Mesodermal cell (in vitro differentiated cells): ENCODE results near the gene RGS3.

Experiments used
- H3K27ac ChIP-seq: 2 replicates; pipeline ENCODE4 v1.7.0; 2013; ENCODE audit warnings: mild to moderate bottlenecking, low read depth, low read length, moderate library complexity; ENCODE audit not compliant: severe bottlenecking
- H3K36me3 ChIP-seq: 2 replicates; pipeline ENCODE4 v1.7.1; 2013; ENCODE audit warnings: mild to moderate bottlenecking, low read length, moderate library complexity; ENCODE audit not compliant: control insufficient read depth, insufficient read depth
- H3K4me1 ChIP-seq: one replicate; pipeline ENCODE4 v1.7.1; 2013; ENCODE audit warnings: mild to moderate bottlenecking, low read length; ENCODE audit not compliant: insufficient read depth, control insufficient read depth, poor library complexity, severe bottlenecking
- H3K4me3 ChIP-seq: 2 replicates; pipeline ENCODE4 v1.7.0; 2013; ENCODE audit warnings: low read length, control low read depth, mild to moderate bottlenecking; ENCODE audit not compliant: insufficient read depth, poor library complexity, severe bottlenecking; ENCODE audit errors: extremely low read depth
- H3K9me3 ChIP-seq: 2 replicates; pipeline ENCODE4 v1.7.1; 2013; ENCODE audit warnings: mild to moderate bottlenecking, low read length, moderate library complexity; ENCODE audit not compliant: control insufficient read depth
- WGBS, 2 experiments: methylation state at CpG; one replicate each; pipeline ENCODE4 v1.1.5; 2013; ENCODE audit warnings: missing lambda C conversion rate in 2 of 2; ENCODE audit not compliant: insufficient coverage in 2 of 2; 5-methylcytosine and 5-hydroxymethylcytosine counted together

The RGS3 gene

DNA sequence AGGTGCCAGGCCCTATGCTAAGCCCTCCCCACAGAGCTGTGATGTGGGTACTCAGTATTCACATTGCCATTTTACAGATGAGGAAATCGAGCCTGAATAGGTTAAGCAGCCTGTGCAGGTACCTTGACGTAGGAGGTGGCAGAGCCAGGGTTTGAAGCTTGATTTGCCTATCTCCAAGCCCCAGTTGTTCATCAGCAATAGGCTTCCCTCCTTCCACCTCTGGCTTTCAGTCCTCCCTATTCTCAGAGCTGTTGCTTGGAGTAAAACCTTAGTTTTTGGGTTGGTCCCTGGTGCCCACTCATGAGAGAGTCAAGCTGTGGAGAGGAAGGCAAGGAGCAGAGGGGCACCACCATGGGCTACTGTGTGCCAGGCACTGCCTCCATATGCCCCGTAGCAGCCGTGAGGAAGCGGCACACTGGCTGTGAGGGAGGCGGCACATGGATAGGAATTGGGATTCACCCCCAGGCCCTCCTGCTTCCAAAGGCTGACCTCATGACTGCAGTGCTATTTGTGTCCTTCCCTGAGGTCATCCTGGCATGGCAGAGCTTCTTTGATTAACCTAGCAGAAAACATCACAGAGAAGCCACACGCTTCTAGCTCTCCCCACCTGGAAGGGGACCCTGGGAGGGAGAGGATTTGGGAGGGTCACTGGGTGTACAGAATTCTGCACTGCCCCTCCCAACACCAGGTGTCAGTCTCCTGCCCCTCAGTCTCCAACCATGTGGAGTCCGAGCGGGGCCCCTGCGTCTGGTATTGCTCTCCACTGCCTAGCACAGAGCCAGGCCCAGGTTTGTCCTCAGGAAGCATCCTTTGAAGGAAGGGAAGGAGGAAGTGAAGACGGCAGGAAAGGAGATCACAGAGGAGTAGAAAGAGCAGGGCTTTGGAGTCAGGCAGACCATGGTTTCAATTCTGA is 109.8 kb downstream of the RGS3 start:
- H3K36me3 ChIP-seq: peaks cover 4% of the 10 kb centered on the region
- 92 to 94% methylated on average over 7 of the region's 11 CpGs for WGBS, 2 experiments
- H3K27ac ChIP-seq: no peak overlapping the region
- peaks cover 39% of the 10 kb centered on the region for H3K4me1 ChIP-seq
- no peaks in the 10 kb centered on the region for H3K9me3 ChIP-seq
- no peak overlapping the region for H3K4me3 ChIP-seq

DNA sequence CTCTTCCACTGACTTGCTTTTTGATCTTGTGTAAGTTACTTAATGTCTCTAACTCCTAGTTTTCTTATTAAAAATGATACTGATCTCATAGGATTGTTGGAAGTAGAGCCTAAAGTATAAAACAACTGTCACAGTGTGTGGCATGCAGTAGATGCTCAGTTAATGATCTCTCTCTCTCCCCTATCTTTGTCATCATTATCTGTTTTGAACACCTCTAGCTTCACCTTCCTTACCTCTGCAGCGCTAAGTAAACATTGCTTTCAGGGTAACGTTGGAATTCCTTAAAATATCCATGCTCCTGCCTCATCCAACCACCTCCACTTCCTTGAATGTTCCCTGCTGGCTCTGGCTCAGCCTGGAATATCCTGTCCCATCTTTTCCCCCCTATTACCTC is 110.4 kb downstream of the RGS3 start:
- peaks cover 2% of the 10 kb centered on the region for H3K36me3 ChIP-seq
- no peaks in the 10 kb centered on the region for H3K9me3 ChIP-seq
- WGBS, 2 experiments: 63 to 75% methylated on average over 2 of the region's 2 CpGs
- H3K4me3 ChIP-seq: no peak overlapping the region
- no peak overlapping the region for H3K27ac ChIP-seq
- peaks cover 44% of the 10 kb centered on the region for H3K4me1 ChIP-seq

DNA sequence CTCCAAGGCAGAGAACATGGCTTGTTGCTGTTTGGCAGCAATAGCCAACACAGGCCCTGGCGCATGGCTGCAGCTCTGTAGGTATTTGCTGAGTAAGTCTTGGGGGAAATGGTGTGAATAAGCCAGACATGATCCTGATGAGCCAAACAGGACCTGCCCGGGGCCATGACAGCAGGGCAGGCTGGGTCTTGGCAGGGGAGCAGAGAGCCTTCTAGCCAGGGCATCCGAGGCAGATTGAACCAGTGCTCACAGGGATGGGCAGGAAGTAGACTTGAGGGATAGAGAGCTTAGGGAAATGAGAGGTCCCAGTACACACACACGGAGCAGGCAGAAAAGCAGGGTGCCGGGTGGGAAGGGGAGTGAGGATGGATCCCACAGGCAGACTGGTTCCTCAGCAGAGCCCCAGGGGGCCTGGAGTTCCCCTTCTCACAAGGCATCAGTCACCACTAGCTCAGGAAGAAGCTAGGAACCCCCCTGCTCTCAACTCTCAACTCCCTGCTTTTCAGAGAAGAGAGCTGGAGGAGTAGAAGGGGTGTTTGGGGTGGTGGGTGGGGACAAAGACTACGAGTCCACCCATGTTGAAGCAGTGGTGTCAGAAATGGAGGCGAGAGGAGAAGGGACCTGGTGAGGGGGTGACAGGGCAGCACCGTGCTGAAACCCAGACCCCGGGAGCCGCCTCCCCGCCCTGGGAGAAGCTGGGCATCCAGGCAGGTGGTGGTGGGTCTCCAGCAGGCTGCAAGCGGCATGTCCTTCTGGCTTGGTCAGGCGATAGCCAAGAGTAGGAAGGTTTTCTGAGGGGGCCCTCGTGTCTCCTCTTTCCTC is 111.1 kb downstream of the RGS3 start:
- Histone ChIP-seq H3K36me3 (no peaks in the 10 kb centered on the region), H3K4me1 (peaks cover 51% of the 10 kb centered on the region), H3K27ac (no peak overlapping the region), H3K4me3 (no peak overlapping the region), H3K9me3 (no peaks in the 10 kb centered on the region)
- WGBS, 2 experiments: 86 to 94% methylated on average over 12 to 13 of the region's 14 CpGs

DNA sequence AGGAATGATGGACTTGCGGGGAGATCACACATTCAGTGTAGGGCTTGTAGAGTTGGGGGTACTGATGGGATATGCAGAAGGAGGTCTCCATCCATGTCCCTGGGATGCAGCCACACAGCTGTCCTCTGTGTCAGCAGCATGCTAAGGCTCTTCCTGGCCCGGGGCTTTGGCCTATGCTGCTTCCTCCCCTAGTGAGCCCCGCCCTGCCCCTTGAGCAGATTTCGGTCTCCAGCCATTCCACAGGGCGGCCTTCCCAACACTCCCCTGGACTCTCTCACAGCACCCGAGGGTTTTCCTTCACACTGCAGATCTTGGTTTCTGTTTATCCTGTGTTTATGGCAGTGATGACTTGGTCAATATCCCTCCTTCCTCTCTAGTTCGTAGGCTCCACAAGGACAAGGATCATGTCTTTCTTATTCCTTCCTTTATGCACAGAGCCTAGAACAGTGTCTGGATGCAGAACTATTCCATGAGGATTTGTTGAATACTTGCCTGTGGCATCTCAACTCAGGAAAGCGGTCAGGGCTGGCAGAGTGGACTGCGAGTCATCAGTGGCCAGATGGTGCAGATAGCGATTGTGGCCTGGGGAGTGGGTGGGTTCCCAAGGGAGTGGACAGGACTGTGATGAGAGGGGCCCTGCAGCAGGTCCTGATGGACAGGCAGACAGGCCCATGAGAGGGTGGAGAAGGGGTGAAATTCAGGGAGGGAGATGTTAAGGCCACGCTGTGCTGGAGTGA is 114.2 kb downstream of the RGS3 start:
- H3K36me3 ChIP-seq: no peaks in the 10 kb centered on the region
- no peak overlapping the region for H3K4me3 ChIP-seq
- WGBS, 2 experiments: 92 to 95% methylated on average over 9 to 10 of the region's 11 CpGs
- H3K4me1 ChIP-seq: peaks cover 60% of the 10 kb centered on the region
- peak overlapping the region; percentile 71 for H3K27ac ChIP-seq
- no peaks in the 10 kb centered on the region for H3K9me3 ChIP-seq

DNA sequence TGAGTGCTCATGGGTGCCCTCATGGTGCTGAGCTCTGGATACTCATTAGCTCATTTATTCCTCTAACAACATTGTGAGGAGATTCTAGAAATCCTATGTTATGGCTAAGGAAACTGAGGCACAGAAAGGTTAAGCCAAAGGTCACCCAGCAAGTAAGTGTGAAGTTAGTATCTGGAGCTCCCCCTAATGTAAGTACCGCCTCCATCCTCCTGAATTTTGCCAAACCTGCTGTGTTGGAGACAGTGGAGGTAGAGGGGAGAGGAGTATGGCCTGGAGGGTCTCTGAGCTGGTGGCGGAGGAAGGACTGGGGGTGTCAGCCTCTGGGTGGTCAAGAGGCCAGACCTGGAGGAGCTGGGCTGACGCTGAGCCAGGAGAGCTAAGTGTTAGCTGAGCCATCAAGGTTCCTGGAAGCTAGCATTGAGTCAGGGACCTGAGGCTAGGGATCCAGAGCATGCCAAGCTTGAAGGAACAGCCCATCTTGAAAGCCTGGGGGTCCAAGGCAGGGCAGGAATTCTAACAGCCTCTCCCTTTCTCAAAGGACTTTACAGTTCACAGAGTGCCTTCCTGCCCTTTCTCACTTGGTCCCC is 114.8 kb downstream of the RGS3 start:
- 88 to 97% methylated on average over 2 to 3 of the region's 3 CpGs for WGBS, 2 experiments
- Histone ChIP-seq H3K4me1 (peaks cover 54% of the 10 kb centered on the region), H3K36me3 (peaks cover 6% of the 10 kb centered on the region), H3K4me3 (no peak overlapping the region), H3K9me3 (no peaks in the 10 kb centered on the region), H3K27ac (peak overlapping the region; percentile 71)

DNA sequence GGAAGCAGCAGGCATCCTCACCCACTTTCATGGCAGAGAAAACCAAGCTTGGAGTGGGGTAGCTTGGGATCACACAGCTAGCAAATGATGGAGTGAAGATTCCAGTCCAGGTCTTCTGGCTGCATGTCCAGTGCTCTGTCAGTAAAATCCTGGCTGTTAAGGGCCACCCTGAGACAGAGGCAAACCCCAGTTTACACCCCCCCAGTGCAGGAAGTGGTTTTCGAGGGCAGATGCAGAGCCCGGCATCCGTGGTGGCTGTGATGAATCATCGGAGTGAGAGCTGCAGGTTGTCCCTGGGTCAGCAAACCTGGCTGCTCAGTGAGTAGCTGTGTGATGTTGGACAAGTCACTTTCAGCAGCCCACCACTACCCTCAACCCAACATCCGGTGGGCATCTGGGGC is 115.4 kb downstream of the RGS3 start:
- Histone ChIP-seq H3K4me3 (no peak overlapping the region), H3K36me3 (peaks cover 11% of the 10 kb centered on the region), H3K27ac (peak overlapping the region; percentile 71), H3K9me3 (no peaks in the 10 kb centered on the region), H3K4me1 (peaks cover 49% of the 10 kb centered on the region)
- 25 to 39% methylated on average over 4 of the region's 5 CpGs for WGBS, 2 experiments

DNA sequence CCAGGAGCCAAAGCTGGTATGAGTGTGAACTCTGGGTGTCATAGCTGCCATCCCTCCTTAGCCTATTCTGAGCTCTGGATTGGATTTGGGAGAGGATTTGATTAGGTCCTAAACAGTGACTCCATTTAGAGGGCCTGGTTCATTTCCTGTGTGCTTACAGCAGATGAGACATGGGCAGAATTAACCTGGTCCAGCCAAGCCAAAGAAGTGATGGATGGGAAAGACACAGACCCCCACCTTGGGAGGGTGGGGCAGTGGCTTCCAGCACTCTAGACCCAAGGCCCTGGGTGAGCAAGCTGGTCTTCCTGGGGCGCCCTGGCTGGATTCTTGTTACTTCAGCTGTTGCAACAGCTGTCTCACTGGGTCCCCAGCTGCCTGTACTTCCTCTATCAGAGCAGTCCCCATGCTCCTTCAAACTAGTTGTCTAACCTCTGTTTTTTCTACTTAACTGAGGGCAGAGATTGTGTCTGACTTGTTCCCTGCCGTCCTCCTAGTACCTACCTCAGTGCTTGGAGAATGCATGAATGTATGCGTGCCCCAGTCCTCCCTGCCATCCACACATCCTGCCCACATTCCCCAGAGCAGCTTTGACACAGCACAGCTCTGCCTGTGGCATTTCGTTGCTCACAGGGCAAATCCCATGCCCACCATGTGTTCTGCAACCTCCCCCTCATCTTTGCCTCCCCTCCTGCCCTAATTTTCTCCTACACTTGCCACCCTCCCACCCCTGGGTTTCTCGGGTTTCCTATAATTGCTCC is 115.9 kb downstream of the RGS3 start:
- Histone ChIP-seq H3K4me1 (peaks cover 44% of the 10 kb centered on the region), H3K27ac (peak overlapping the region; percentile 71)

DNA sequence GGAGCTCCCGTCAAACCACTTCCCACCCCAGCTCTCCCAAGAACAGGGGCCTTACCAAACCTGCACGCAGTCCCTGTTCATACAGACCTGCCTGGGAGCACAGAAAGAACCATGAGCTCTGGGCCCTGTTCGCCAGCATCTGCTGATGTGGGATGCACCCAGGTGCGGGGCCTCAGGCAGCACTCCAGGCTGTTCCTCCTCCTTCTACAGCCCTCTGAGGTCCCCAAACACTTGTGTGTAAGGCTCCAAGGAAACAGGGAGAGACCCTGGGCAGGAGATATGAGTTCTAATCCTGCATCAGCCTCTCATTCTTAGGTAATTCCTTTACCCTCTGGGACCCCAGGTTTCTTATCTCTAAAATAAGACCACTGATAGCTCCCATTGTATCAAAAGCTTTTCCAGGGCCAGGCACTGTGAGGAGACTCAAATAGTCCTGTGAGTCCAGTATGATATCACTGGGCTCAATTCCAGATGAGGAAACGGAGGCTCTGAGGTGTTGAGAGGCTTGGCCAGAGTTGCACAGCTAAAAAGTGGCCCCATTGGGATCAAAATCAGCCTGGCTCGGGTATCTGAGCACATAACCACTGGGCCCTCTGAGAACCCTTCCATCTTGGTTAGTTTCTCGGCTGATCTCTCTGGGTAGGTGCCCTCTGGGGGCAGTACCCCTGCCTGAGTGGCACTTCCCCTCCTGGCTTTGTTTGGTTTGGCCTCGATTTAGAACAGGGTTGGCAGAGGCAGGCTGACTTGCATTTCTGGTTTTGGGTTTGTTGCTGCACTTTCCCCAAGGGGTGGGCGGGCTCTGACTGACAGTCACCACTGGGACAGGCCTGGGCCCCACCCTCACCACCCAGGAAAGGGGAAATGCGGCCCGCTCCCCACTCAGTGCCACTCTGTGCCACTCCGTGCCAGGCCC is 116.8 kb downstream of the RGS3 start:
- 92 to 94% methylated on average over 7 to 10 of the region's 12 CpGs for WGBS, 2 experiments
- Histone ChIP-seq H3K9me3 (no peaks in the 10 kb centered on the region), H3K4me1 (peaks cover 42% of the 10 kb centered on the region), H3K27ac (peak overlapping the region; percentile 71), H3K4me3 (no peak overlapping the region), H3K36me3 (peaks cover 25% of the 10 kb centered on the region)

More for the DNA sequence above, 115.9 kb downstream of the RGS3 start:
- no peaks in the 10 kb centered on the region for H3K9me3 ChIP-seq
- peaks cover 17% of the 10 kb centered on the region for H3K36me3 ChIP-seq
- 92 to 94% methylated on average over 3 to 4 of the region's 5 CpGs for WGBS, 2 experiments
- H3K4me3 ChIP-seq: no peak overlapping the region

DNA sequence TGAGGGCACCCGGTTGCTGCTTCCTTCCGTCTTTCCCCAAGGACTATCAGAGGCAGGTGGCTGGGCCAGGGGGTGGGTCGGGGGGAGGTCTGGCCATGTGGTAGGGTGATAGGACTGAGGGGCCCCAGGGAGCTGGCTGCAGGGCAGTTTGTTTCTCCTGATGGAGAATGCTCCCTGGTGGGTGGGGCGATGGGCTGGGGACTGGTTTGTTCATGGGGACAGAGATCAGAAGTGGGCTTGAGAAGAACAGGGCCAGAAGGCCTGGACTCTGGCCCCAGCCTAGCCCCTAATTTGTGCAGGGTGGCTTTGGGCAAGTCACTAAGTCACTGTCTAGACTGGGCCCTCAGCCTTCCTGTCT is 117.4 kb downstream of the RGS3 start:
- Histone ChIP-seq H3K4me1 (peaks cover 43% of the 10 kb centered on the region), H3K4me3 (no peak overlapping the region), H3K27ac (no peak overlapping the region), H3K36me3 (peaks cover 30% of the 10 kb centered on the region), H3K9me3 (no peaks in the 10 kb centered on the region)
- 95 to 96% methylated on average over 4 of the region's 4 CpGs for WGBS, 2 experiments
